22Rv1 (cell line): ENCODE results near the gene PREX1.

Experiments used
- H3K27ac ChIP-seq: fragments of 450-650 bp; 2 replicates; pipeline ENCODE4 v1.5.1; 2017
- CTCF ChIP-seq: fragments of 450-650 bp; IDR thresholded peaks from 2 replicates; pipeline ENCODE4 v1.5.1; 2017; ENCODE audit warnings: mild to moderate bottlenecking
- ZFX ChIP-seq: fragments of 450-650 bp; IDR thresholded peaks from 2 replicates; pipeline ENCODE4 v1.6.1; 2017; ENCODE audit warnings: antibody characterized with exemption, borderline replicate concordance

The PREX1 gene

GRCh38 chr20:48819089-48819488 is 8.7 kb downstream of the PREX1 start:
- no peak overlapping the region for H3K27ac ChIP-seq
- no peak for TF ChIP-seq ZFX
- no peak for TF ChIP-seq CTCF

GRCh38 chr20:48818481-48818987 is 9.3 kb downstream of the PREX1 start:
- TF ChIP-seq CTCF (no peak), ZFX (no peak)
- H3K27ac ChIP-seq: no peak overlapping the region

- no peak overlapping the region for H3K27ac ChIP-seq
- TF ChIP-seq ZFX: no peak
- no peak for TF ChIP-seq CTCF
Observed at GRCh38 chr20:48818031-48818370, 9.8 kb downstream of the PREX1 start.

DNA sequence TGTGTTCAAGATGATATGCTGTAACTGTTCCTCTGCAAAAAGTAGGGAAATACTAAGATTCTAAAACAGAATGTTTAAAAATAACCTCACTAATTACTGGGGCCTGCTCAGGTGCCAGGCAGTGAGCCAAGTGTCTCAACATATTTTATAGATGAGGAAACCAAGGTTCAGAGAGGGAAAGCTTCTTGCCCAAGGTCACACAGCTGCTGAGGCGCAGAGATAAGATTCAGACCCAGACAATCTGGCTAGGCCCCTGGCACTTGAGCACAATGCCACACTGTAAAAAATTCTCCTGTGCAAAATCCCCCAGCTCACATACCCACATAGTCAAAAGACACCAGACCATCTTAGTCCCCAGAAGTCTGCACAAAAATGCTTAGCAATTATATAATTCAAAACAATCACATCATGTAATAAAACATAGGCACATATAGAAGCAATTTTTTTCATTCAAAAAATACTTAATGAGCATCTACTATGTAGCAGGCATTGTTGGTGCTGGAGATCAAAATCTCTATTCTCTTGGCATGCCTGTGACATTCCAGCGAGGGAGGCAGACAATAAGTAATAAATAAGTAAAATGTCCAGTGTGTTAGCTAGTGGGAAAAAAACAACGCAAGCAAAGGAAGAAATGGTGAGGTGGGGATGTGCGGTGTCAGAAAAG is 10.3 kb downstream of the PREX1 start:
- no peak overlapping the region for H3K27ac ChIP-seq
- TF ChIP-seq ZFX: no peak
- no peak for TF ChIP-seq CTCF

DNA sequence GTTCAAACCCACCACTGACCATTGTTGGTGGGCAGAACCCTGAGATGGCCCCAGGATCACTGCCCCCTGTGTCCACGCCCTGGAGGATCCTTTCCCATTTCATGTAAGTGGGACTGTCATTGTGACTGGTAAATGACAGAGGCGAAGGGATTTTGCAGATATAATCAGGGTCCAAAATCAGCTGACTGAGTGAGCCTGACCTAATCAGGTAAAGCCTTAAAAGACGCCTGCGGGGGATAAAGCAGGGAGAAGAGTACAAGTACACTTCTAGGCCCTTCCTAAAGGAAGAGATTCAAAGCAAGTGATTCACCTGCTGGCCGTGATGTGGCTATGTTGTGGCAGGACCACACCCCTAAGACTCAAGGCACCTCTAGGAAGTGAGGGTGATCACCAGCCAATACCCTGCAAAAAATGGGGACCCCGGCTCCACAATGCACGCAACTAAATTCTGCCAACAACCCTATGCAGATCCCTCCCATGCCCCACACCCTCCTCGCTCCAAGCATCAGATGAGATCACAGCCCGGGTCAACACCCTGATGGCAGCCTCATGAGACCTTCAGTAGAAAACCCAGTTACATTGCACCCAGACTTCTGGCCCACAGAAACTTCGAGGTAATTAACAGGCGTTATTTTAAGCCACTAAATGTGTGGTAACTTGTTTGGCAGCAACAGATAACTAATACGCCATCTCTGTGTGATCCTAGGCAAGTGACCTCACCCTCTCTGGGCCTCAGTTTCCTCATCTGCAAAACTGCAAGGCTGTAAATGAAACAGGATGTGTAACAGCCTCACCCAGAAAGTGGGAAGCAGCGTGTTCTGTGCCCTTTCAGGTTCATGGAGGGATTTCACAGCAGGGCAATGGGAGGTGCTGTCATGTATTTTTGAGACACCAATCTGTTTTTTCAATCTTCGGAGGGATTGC is 11.3 kb downstream of the PREX1 start:
- TF ChIP-seq CTCF: no peak
- TF ChIP-seq ZFX: no peak

DNA sequence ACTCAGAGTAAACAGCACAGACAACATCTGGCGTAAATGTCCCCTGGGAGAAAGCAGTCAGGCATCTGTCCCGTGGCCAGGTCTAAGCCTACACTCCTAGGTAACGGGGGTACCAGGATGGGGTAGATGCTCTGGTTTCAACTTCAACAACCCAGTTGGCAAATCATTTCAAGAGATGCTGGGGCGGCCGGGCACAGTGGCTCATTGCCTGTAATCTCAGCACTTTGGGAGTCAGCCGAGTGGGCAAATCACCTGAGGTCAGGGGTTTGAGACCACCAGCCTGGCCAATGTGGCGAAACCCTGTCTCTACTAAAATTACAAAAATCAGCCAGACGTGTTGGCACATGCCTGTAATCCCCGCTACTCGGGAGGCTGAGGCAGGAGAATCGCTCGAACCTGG is 12.3 kb downstream of the PREX1 start:
- no peak overlapping the region for H3K27ac ChIP-seq
- TF ChIP-seq CTCF (no peak), ZFX (no peak)

More for the DNA sequence above, 11.3 kb downstream of the PREX1 start:
- no peak overlapping the region for H3K27ac ChIP-seq

DNA sequence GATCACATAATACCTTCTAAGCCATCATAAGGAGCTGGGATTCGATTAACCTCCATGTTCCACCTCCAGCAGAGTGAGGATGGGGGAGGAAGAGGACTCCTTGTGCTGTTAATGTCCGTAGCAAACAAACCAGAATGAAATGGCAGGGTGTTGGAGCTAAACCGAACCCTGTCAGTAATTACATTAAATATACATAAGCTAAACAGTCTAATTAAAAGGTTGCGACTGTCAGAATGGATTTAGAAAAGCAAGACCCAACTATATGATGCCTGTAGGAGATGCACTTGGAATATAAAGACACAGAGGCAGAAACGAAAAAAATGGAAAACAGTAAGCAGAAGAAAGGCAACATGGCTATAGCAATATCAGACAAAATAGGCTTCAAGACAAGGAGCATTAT is 13.2 kb downstream of the PREX1 start:
- TF ChIP-seq CTCF (no peak), ZFX (no peak)
- H3K27ac ChIP-seq: no peak overlapping the region
